K562 (cell line): ENCODE data around the gene CHST8. TPM values are rescaled to one million over a fixed set of nuclear protein-coding genes. Genes with fewer than 3 reads are reported as not detected.

Experiments
- ATAC-seq: fragments of 200-7000 bp; cut with Tn5 transposase; 3 replicates; pipeline ENCODE4 v1.9.1; 2020; ENCODE audit warnings: moderate library complexity
- BruUV-seq: library from RNA; stranded (reverse); fragments of 400-500 nt; replicated peaks from 2 replicates; lab custom pipeline; 2021; lab: Mats Ljungman, UMichigan
- CTCF ChIA-PET: fragments of 300-600 bp; formaldehyde crosslinking; extraction: SDS; loops from one replicate; lab custom pipeline; 2021; ENCODE audit warnings: low intra/inter-chr PET ratio; lab: Yijun Ruan, JAX
- POLR2A ChIA-PET: fragments of 300-600, 350-650 bp; sonication (Branson Sonifier 250); formaldehyde crosslinking; extraction: SDS; loops from one replicate; lab custom pipeline; 2021; ENCODE audit warnings: antibody characterized with exemption, inconsistent platforms; lab: Yijun Ruan, JAX
- DNase-seq, 4 experiments: peaks; one replicate each; pipeline versions ENCODE4 v3.0.0 to v3.0.0-alpha.2; 2011 to 2018; ENCODE audit warnings: low spot score in 3 of 4, mixed read lengths in 3 of 4; ENCODE audit errors: extremely low read depth in 1 of 4
- FAIRE-seq: peaks from 2 replicates; lab custom pipeline; 2011; peaks lifted over from hg19 to GRCh38; lab: Jason Lieb, UNC
- H2AFZ ChIP-seq: 2 replicates; pipeline ENCODE4 v1.6.0; 2011; ENCODE audit warnings: low read depth, low read length, control low read depth, inconsistent platforms
- H3K27ac ChIP-seq: fragments of 200-600 bp; 3 replicates; pipeline ENCODE4 v1.8.0; 2011; ENCODE audit warnings: low read depth, mild to moderate bottlenecking, control low read depth, inconsistent platforms, low read length, moderate library complexity, mixed read lengths; ENCODE audit errors: extremely low read depth
- H3K27me3 ChIP-seq, 2 experiments: fragments of 300-600 bp in 1 of 2; 2 replicates in 1 of 2; 3 replicates in 1 of 2; pipeline versions ENCODE4 v1.6.0 to v1.8.0; 2011; ENCODE audit warnings: inconsistent platforms in 2 of 2, low read length in 2 of 2, mild to moderate bottlenecking in 1 of 2, mixed read lengths in 1 of 2, moderate library complexity in 1 of 2; ENCODE audit not compliant: control insufficient read depth in 2 of 2, insufficient read depth in 2 of 2
- H3K36me3 ChIP-seq: fragments of 300-600 bp; 3 replicates; pipeline ENCODE4 v1.8.0; 2011; ENCODE audit warnings: mild to moderate bottlenecking, low read length, inconsistent platforms; ENCODE audit not compliant: control insufficient read depth, insufficient read depth
- H3K4me1 ChIP-seq, 2 experiments: fragments of 200-600 bp in 1 of 2; replicated peaks in 1 of 2; 2 replicates in 1 of 2; 3 replicates in 1 of 2; pipeline versions ENCODE4 v1.5.1 to v1.8.0; 2011; ENCODE audit warnings: inconsistent platforms in 2 of 2, low read length in 2 of 2, mild to moderate bottlenecking in 1 of 2, mixed read lengths in 1 of 2, moderate library complexity in 1 of 2; ENCODE audit not compliant: control insufficient read depth in 2 of 2, insufficient read depth in 2 of 2
- H3K4me2 ChIP-seq: 2 replicates; pipeline ENCODE4 v1.6.1; 2011; ENCODE audit warnings: low read length, control low read depth, inconsistent platforms, mixed read lengths; ENCODE audit not compliant: insufficient read depth
- H3K4me3 ChIP-seq: fragments of 200-600 bp; sonication (generic), shearing (Covaris generic); 2 replicates; pipeline ENCODE4 v1.5.1; 2016; ENCODE audit warnings: control low read depth, inconsistent platforms
- H3K79me2 ChIP-seq: fragments of 200-600 bp; 3 replicates; pipeline ENCODE4 v1.8.0; 2011; ENCODE audit warnings: low read length, inconsistent platforms; ENCODE audit not compliant: control insufficient read depth, insufficient read depth
- H3K9ac ChIP-seq, 2 experiments: 2 replicates each; pipeline versions ENCODE4 v1.6.0 to v1.6.1; 2011; ENCODE audit warnings: low read depth in 2 of 2, low read length in 2 of 2, control low read depth in 1 of 2, inconsistent platforms in 1 of 2, mild to moderate bottlenecking in 1 of 2, mixed read lengths in 1 of 2; ENCODE audit not compliant: insufficient read depth in 1 of 2
- H3K9me1 ChIP-seq: one replicate; pipeline ENCODE4 v1.6.0; 2011; ENCODE audit warnings: inconsistent platforms, mild to moderate bottlenecking, low read length, moderate library complexity; ENCODE audit not compliant: control insufficient read depth, insufficient read depth
- H3K9me3 ChIP-seq: replicated peaks from 2 replicates; pipeline ENCODE4 v1.5.1; 2011; ENCODE audit warnings: low read depth, low read length, inconsistent platforms; ENCODE audit not compliant: control insufficient read depth, insufficient read depth
- H4K20me1 ChIP-seq: replicated peaks from 2 replicates; pipeline ENCODE4 v1.6.1; 2011; ENCODE audit warnings: low read length, inconsistent platforms, mixed read lengths; ENCODE audit not compliant: control insufficient read depth, insufficient read depth
- WGBS: fragments of 100-300 bp; shearing (Covaris generic); methylation state at CpG from one replicate; pipeline ENCODE4 v1.1.6; 2016; ENCODE audit warnings: low coverage, mixed read lengths; ENCODE audit not compliant: insufficient coverage; ENCODE audit errors: missing lambda C conversion rate; 5-methylcytosine and 5-hydroxymethylcytosine counted together
- in situ Hi-C: fragments of 300-500 bp; cut with MboI; formaldehyde crosslinking; loops from 4 replicates; pipeline ENCODE4 v1.15.0; 2018; ENCODE audit warnings: inconsistent platforms, mixed read lengths
- intact Hi-C: fragments of 100-400 bp; cut with micrococcal nuclease; formaldehyde crosslinking; loops from 2 replicates; pipeline ENCODE4 v1.14.2; 2022
- polyA plus RNA-seq, 8 experiments: library from polyadenylated mRNA; depleted of rRNA in 4 of 8; stranded (reverse) in 5 of 8; unstranded in 3 of 8; fragments of >200 nt; fragmentation: Nextera tagmentation in 2 of 8; fragmentation: Illumina TruSeq in 1 of 8; extraction: Ambion mirVana in 2 of 8; extraction: Trizol in 1 of 8; gene quantifications; 2 replicates each; pipeline versions ENCODE4 v1.2.1 to v1.2.3, GENCODE V29; 2011 to 2014; ENCODE audit warnings: inconsistent platforms in 1 of 8, missing spikeins in 1 of 8
- total RNA-seq, 7 experiments: library from RNA; depleted of rRNA in 6 of 7; stranded (reverse); fragments of >200 nt in 6 of 7; fragmentation: Illumina TruSeq in 2 of 7; extraction: Trizol in 2 of 7; gene quantifications; 2 replicates each; pipeline versions ENCODE4 v1.2.1 to v1.2.3, GENCODE V29; 2011 to 2021; ENCODE audit warnings: low replicate concordance in 1 of 7
- TF ChIP-seq, protein P1 (sequence below): sonication (generic); formaldehyde crosslinking; IDR thresholded peaks from 2 replicates; pipeline ENCODE4 v1.8.0; 2022; ENCODE audit warnings: missing genetic modification reagents, mild to moderate bottlenecking, moderate library complexity, borderline replicate concordance
- TF ChIP-seq, protein P2 (sequence below): fragments of 250-450 bp; sonication (Bioruptor Pico); IDR thresholded peaks from 2 replicates; pipeline ENCODE4 v1.5.0; 2020; ENCODE audit warnings: mild to moderate bottlenecking

The CHST8 gene
- total and polyA plus RNA-seq, 9 of the 15 experiments (the other 6 are each of a cell fraction or from before 2014, with no cell fraction given) = 0.11 TPM; not detected in 8

DNA sequence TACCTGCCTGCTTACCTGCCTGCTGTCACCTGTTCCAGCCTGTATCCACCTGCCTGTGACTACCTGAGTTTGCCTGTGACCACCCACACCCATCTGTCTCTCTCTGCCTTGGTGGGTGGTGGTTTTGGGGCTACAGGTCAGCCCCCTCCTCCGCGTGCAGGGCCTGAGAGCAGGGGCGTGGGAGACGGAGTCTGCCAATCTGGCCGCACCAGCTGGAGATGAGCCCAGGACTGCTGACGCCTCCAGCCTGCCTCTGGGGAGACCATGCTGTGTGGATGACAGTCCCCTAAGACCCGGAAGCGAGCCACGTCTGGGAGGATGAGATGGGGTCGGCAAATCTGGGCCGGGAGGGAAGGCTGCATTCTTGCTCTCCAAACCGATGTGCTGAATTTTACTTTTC lies 159.0 kb downstream of the CHST8 start:
- in situ Hi-C loops = loop anchor here (5.0 kb wide), 2 partner anchors 312 to 927 kb away; no protein-coding TSS in a partner anchor
- BruUV-seq = no TSS peak
- CTCF ChIA-PET = interaction anchor here (1.1 to 3.8 kb wide), 3 partner anchors 9 to 365 kb away, joined by 4 to 54 read pairs (median 6); no protein-coding TSS in a partner anchor

More for the DNA sequence above, 159.0 kb downstream of the CHST8 start:
- peaks cover 0 to 21% of the 10 kb centered on the region in 2 experiments; a peak in 2 of 5 replicates for H3K4me1 ChIP-seq
- DNase-seq (no peak), FAIRE-seq (no peak)
- H3K27ac ChIP-seq = no peak overlapping the region
- no peaks in the 10 kb centered on the region for H3K36me3 ChIP-seq
- H3K9me1 ChIP-seq = no peaks in the 10 kb centered on the region
- intact Hi-C loops = no loop called here
- no peak overlapping the region for H2AFZ ChIP-seq
- TF ChIP-seq, protein P1, sequence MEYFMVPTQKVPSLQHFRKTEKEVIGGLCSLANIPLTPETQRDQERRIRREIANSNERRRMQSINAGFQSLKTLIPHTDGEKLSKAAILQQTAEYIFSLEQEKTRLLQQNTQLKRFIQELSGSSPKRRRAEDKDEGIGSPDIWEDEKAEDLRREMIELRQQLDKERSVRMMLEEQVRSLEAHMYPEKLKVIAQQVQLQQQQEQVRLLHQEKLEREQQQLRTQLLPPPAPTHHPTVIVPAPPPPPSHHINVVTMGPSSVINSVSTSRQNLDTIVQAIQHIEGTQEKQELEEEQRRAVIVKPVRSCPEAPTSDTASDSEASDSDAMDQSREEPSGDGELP (CRISPR knock-in tag) = peak; percentile 20; the same call in 1 of the 2 replicates
- TF ChIP-seq, protein P2, sequence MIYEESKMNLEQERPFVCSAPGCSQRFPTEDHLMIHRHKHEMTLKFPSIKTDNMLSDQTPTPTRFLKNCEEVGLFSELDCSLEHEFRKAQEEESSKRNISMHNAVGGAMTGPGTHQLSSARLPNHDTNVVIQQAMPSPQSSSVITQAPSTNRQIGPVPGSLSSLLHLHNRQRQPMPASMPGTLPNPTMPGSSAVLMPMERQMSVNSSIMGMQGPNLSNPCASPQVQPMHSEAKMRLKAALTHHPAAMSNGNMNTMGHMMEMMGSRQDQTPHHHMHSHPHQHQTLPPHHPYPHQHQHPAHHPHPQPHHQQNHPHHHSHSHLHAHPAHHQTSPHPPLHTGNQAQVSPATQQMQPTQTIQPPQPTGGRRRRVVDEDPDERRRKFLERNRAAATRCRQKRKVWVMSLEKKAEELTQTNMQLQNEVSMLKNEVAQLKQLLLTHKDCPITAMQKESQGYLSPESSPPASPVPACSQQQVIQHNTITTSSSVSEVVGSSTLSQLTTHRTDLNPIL = no peak
- TF ChIP-seq, all 486 proteins: peak for 1
- no peak overlapping the region for H3K4me3 ChIP-seq
- WGBS = 2% methylated on average over 11 of the region's 12 CpGs
- POLR2A ChIA-PET = interaction anchor here (0.6 to 0.8 kb wide), 2 partner anchors 16 to 573 kb away, joined by 3 to 4 read pairs; partner anchors contain the start of gene KCTD15
- no peak for ATAC-seq
- H4K20me1 ChIP-seq = peaks cover 25% of the 10 kb centered on the region
- H3K4me2 ChIP-seq = no peak overlapping the region
- no peaks in the 10 kb centered on the region for H3K79me2 ChIP-seq
- peaks cover 20 to 46% of the 10 kb centered on the region in 2 experiments; a peak in 4 of 5 replicates for H3K27me3 ChIP-seq
- H3K9me3 ChIP-seq = no peaks in the 10 kb centered on the region
- no peak overlapping the region for H3K9ac ChIP-seq
